Stomach smooth muscle (tissue), 2 donors: ENCODE data around the gene OR5D13.

Experiments
- H3K27ac ChIP-seq: one replicate; pipeline ENCODE4 v1.7.0; 2013; ENCODE audit warnings: mild to moderate bottlenecking, low read length, inconsistent platforms
- H3K27me3 ChIP-seq, 2 donors: one replicate each; pipeline ENCODE4 v1.7.0; 2013; ENCODE audit warnings: low read length in 2 of 2; ENCODE audit not compliant: insufficient read depth in 2 of 2, control insufficient read depth in 1 of 2
- H3K36me3 ChIP-seq, 2 donors: one replicate each; pipeline ENCODE4 v1.7.0; 2013; ENCODE audit warnings: low read length in 2 of 2; ENCODE audit not compliant: control insufficient read depth in 2 of 2, insufficient read depth in 2 of 2
- H3K4me1 ChIP-seq: one replicate; pipeline ENCODE4 v1.7.0; 2013; ENCODE audit warnings: low read length; ENCODE audit not compliant: control insufficient read depth, insufficient read depth
- H3K4me3 ChIP-seq, 2 donors: one replicate each; pipeline ENCODE4 v1.7.0; 2013; ENCODE audit warnings: low read length in 2 of 2
- H3K9ac ChIP-seq, 2 donors: one replicate each; pipeline ENCODE4 v1.7.0; 2013; ENCODE audit warnings: low read length in 2 of 2, mild to moderate bottlenecking in 1 of 2
- H3K9me3 ChIP-seq, 2 donors: one replicate each; pipeline ENCODE4 v1.7.0; 2013; ENCODE audit warnings: low read length in 2 of 2; ENCODE audit not compliant: control insufficient read depth in 2 of 2
- donor health status: healthy.
- donor health status: Pancreatic carcinoma.

The OR5D13 gene, protein sequence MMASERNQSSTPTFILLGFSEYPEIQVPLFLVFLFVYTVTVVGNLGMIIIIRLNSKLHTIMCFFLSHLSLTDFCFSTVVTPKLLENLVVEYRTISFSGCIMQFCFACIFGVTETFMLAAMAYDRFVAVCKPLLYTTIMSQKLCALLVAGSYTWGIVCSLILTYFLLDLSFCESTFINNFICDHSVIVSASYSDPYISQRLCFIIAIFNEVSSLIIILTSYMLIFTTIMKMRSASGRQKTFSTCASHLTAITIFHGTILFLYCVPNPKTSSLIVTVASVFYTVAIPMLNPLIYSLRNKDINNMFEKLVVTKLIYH

DNA sequence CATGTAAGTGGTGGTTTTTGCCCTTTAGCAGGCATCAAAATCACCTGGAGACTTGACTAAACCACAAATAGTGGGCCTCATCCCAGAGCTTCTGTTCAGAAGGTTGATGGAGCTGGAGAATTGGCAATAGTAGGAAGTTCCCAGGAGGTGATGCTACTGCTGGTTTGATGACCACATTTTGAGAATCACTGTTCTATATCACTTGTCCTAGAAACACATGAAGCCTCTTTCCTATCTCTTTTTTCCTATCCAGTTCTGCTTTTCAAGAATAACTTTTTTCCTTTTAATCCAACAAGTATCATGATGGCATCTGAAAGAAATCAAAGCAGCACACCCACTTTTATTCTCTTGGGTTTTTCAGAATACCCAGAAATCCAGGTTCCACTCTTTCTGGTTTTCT, at the start of gene OR5D13:
Gene OR5D13, plus strand, starts transcription at position 301 of the 400 bp plus-strand sequence. Its CDS starts 0 bp downstream, at position 301.
- H3K4me1 ChIP-seq, result no peaks in the 10 kb centered on the region
- H3K27ac ChIP-seq, result no peak within 1 kb of the TSS
- H3K9me3 ChIP-seq, result no peaks in the 10 kb centered on the region
- no peaks in the 10 kb centered on the region for H3K36me3 ChIP-seq
- H3K9ac ChIP-seq, result no peak within 1 kb of the TSS
- H3K4me3 ChIP-seq, result no peak within 1 kb of the TSS
- H3K27me3 ChIP-seq, result no peaks in the 10 kb centered on the region

DNA sequence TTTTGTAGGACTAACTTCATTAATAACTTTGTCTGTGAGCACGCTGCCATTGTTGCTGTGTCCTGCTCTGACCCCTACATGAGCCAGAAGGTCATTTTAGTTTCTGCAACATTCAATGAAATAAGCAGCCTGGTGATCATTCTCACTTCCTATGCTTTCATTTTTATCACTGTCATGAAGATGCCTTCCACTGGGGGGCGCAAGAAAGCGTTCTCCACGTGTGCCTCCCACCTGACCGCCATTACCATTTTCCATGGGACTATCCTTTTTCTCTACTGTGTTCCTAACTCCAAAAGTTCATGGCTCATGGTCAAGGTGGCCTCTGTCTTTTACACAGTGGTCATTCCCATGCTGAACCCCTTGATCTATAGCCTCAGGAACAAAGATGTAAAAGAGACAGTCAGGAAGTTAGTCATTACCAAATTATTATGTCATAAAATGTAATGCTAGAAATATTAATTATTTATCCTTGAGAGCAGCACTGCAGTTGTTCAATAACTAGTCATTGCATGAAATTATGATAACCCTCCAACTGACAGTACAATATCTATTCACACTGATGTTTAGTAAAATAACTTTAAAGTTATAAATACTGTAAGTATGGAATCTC, 46.4 kb upstream of the OR5D13 start:
- H3K27ac ChIP-seq, result no peak overlapping the region
- no peaks in the 10 kb centered on the region for H3K9me3 ChIP-seq

DNA sequence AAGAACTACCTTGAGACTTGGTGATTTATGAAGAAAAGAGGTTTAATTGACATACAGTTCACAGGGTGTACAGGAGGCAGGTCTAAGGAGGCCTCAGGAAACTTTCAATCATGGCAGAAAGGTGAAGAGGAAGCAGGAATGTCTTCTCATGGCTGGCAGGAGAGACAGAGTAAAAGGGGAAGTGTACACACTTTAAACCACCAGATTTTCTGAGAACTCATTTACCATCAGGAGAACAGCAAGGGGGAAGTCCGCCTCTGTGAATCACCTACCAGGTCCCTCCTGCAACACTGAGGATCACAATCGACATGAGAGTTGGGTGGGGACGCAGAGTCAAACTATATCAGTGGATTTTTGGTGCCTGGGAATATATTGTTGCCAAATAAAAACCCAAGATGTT, 40.3 kb upstream of the OR5D13 start:
- Histone ChIP-seq H3K4me3 (no peak overlapping the region), H3K9me3 (no peaks in the 10 kb centered on the region), H3K9ac (no peak overlapping the region)

More for the DNA sequence above, 46.4 kb upstream of the OR5D13 start:
- Histone ChIP-seq H3K36me3 (no peaks in the 10 kb centered on the region), H3K4me1 (no peaks in the 10 kb centered on the region), H3K4me3 (no peak overlapping the region), H3K9ac (no peak overlapping the region), H3K27me3 (no peaks in the 10 kb centered on the region)

DNA sequence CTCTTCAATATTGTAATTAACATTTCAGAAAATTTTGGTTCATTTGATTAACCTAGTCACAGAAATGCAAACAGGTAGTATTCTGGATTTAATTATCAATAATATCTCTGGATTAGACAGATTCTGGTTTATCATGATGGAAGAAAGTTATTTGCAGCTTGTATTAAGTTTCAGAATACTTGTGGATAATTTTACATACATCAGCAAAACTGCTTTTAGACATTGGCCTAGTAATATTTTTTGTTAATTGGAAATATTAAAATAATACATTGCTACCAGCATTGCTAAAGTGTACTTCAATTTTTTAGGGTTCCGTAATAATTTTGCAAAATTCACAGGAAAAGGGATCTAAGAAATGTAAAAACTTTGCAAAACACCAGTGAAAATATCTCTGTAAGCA, 18.4 kb downstream of the OR5D13 start:
- H3K4me1 ChIP-seq, result no peaks in the 10 kb centered on the region
- no peak overlapping the region for H3K4me3 ChIP-seq
- no peaks in the 10 kb centered on the region for H3K27me3 ChIP-seq
- H3K9ac ChIP-seq, result no peak overlapping the region
- H3K9me3 ChIP-seq, result no peaks in the 10 kb centered on the region
- no peaks in the 10 kb centered on the region for H3K36me3 ChIP-seq
- H3K27ac ChIP-seq, result no peak overlapping the region

More for the DNA sequence above, 40.3 kb upstream of the OR5D13 start:
- H3K4me1 ChIP-seq, result no peaks in the 10 kb centered on the region
- H3K27ac ChIP-seq, result no peak overlapping the region
- no peaks in the 10 kb centered on the region for H3K27me3 ChIP-seq
- no peaks in the 10 kb centered on the region for H3K36me3 ChIP-seq

DNA sequence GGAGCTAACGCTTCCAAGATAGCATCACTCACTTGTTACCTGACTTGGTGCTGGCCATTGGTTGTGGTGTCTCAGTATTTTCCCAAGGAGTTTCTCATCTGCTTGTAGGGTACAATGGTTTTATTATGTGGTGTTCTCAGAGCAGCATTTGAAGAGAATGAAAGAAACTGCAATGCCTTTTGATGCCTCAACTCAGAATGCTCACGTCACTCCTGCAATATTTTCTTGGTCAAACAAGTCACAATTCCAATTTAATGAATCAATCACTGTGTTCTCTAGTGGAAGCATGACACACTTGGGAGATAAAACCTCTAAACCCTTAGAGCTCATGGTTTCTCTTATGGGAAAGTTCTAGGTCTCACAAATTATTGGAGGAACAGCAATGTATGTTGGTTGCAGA, 20.1 kb downstream of the OR5D13 start:
- Histone ChIP-seq H3K27me3 (no peaks in the 10 kb centered on the region), H3K4me3 (no peak overlapping the region), H3K9ac (no peak overlapping the region), H3K36me3 (no peaks in the 10 kb centered on the region), H3K4me1 (no peaks in the 10 kb centered on the region), H3K27ac (no peak overlapping the region), H3K9me3 (no peaks in the 10 kb centered on the region)

DNA sequence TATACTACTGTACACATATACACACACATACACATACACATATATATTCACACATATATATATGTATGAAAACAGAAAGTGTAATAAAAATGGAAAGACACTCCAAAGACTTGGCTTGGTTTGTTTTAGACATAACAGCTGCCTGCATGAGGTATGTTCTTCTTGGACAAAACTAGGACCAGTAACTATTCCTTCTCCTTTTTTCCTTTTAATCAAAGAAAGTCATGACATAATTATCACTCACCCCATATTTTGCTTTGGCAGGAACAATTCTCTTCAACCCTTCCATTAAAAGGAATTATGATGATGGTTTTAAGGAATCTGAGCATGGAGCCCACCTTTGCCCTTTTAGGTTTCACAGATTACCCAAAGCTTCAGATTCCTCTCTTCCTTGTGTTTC, 22.0 kb downstream of the OR5D13 start, which contains the start of gene OR5D14:
Gene OR5D14, plus strand, starts transcription at position 301 of the 400 bp plus-strand sequence. Its CDS starts 0 bp downstream, at position 301.
- Histone ChIP-seq H3K4me1 (no peaks in the 10 kb centered on the region), H3K9me3 (no peaks in the 10 kb centered on the region), H3K36me3 (no peaks in the 10 kb centered on the region), H3K4me3 (no peak within 1 kb of the TSS), H3K27ac (no peak within 1 kb of the TSS), H3K27me3 (no peaks in the 10 kb centered on the region), H3K9ac (no peak within 1 kb of the TSS)

DNA sequence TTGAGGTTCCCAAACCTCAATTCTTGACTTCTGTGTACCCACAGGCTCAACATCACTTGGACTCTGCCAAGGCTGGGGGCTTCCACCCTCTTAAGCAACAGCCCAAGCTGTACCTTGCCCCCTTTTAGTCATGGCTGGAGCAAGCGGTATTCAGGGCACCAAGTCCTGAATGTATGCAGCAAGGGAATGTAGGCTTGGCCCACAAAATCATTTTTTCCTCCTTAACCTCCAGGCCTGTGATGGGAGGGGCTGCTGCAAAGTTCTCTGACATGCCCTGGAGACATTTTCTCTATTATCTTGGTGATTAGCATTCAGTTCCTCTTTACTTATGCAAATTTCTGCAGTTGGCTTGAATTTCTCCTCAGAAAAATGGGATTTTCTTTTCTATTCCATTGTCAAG, 33.0 kb downstream of the OR5D13 start:
- Histone ChIP-seq H3K27me3 (no peaks in the 10 kb centered on the region), H3K4me1 (no peaks in the 10 kb centered on the region), H3K27ac (no peak overlapping the region), H3K36me3 (no peaks in the 10 kb centered on the region), H3K4me3 (no peak overlapping the region), H3K9me3 (no peaks in the 10 kb centered on the region), H3K9ac (no peak overlapping the region)

DNA sequence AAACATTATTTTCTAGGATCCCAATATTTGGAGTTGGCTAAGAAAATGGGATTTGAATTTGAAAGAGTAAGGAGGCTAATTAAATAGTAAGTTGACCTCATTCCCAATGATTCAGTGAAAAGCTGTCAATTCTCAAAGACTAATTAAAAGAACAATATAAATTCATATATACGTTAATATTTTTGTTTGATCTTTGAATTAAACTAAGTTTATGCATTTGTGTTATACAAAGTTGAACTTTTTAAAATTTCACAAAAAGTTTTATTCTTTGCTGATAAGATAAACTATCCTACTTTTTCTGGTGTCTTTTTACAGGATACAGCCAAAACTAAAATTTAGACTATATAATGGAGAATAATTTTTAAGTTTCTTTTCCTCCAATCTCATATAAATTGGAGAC, 37.8 kb downstream of the OR5D13 start, which contains the start of gene OR5L1:
Gene OR5L1, plus strand, starts transcription at position 301 of the 400 bp plus-strand sequence. CDS start 100 bp downstream, outside the sequence.
- Histone ChIP-seq H3K27me3 (no peaks in the 10 kb centered on the region), H3K9ac (no peak within 1 kb of the TSS), H3K4me3 (no peak within 1 kb of the TSS), H3K9me3 (no peaks in the 10 kb centered on the region), H3K36me3 (no peaks in the 10 kb centered on the region), H3K4me1 (no peaks in the 10 kb centered on the region), H3K27ac (no peak within 1 kb of the TSS)

DNA sequence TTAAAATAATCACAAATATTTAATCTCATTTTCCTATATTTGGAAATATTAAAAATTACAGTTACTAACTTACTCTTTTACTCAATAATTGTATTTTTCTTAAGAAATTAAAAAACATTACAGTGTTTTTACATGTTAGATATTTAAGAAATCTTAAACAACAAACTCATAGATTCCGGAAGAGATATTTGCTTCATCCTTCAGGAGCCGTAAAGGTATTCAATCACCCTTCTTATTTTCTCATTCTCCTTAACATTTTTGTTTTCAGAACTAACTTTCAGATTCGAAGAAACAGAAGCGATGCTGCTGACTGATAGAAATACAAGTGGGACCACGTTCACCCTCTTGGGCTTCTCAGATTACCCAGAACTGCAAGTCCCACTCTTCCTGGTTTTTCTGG, 46.1 kb downstream of the OR5D13 start, which contains the start of gene OR5D18:
Gene OR5D18, plus strand, starts transcription at position 301 of the 400 bp plus-strand sequence. Its CDS starts 0 bp downstream, at position 301.
- Histone ChIP-seq H3K9ac (no peak within 1 kb of the TSS), H3K27me3 (no peaks in the 10 kb centered on the region), H3K4me1 (no peaks in the 10 kb centered on the region), H3K27ac (no peak within 1 kb of the TSS), H3K9me3 (no peaks in the 10 kb centered on the region), H3K36me3 (no peaks in the 10 kb centered on the region), H3K4me3 (no peak within 1 kb of the TSS)
